Endometrial microvascular endothelial cells (primary cell): ENCODE measurements around the gene LDLR. TPM values are rescaled to one million over a fixed set of nuclear protein-coding genes. Genes with fewer than 3 reads are reported as not detected.

Experiments
- in situ Hi-C: cut with HindIII; loops from 2 replicates; pipeline ENCODE4 v1.10.0; 2017; ENCODE audit warnings: low sequenced_read_pairs, low pct_unique_long_range_greater_than_20kb; ENCODE audit errors: inconsistent ontology term
- total RNA-seq: library from RNA; depleted of rRNA; stranded (reverse); fragments of >200 nt; gene quantifications from one replicate; pipeline ENCODE4 v1.2.3, GENCODE V29; 2015; ENCODE audit errors: inconsistent ontology term

LDLR gene
- total RNA-seq, 1 donor from 2014 or later = 99.5 TPM

DNA sequence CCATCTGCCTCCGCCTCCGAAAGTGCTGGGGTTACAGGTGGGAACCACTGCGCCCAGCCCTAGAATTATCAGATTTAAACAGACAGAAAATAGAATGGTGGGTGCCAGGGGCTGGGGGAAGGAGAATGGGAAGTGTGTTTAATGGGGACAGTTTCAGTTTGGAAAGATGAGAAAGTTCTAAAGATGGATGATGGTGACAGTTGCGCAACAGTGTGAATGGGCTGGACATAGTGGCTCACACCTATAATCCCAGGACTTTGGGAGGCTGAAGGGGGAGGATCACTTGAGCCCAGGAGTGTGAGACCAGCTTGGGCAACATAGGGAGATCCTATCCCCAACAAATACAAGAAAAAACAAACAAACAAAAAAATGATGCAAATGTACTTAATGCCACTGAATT is 92.2 kb downstream of the LDLR start:
- in situ Hi-C loops = no loop called here

Other genes starting within 250 kb of the LDLR start
- gene C19orf38, start 241.0 kb upstream of the LDLR start, total RNA-seq = not detected
- 45.3 TPM for gene CARM1, start 217.9 kb upstream of the LDLR start, total RNA-seq
- gene YIPF2, start 160.8 kb upstream of the LDLR start, total RNA-seq = 47.9 TPM
- 32.8 TPM for gene TIMM29, start 160.7 kb upstream of the LDLR start, total RNA-seq
- 113 TPM for gene SMARCA4, start 128.4 kb upstream of the LDLR start, total RNA-seq
- 72.9 TPM for gene SPC24, start 66.3 kb downstream of the LDLR start, total RNA-seq
- 85.2 TPM for gene KANK2, start 108.1 kb downstream of the LDLR start, total RNA-seq
- gene ANGPTL8, start 150.2 kb downstream of the LDLR start, total RNA-seq = not detected
- gene DOCK6, start 173.1 kb downstream of the LDLR start, total RNA-seq = 78.6 TPM
- gene TSPAN16, start 206.7 kb downstream of the LDLR start, total RNA-seq = not detected